Right lobe of liver (tissue), 6 donors: ENCODE results near the gene NSG1. TPM values are rescaled to one million over a fixed set of nuclear protein-coding genes. Genes with fewer than 3 reads are reported as not detected.
"Not testable (repeated sequence)": the region's sequence is repeated elsewhere in the genome, so short reads cannot be mapped to it uniquely, and the experiment has no call there.

Experiments used
- ATAC-seq, 4 donors: fragments of 200-7000 bp; cut with Tn5 transposase; one replicate each; pipeline ENCODE4 v1.9.1; 2020; ENCODE audit warnings: mild to moderate bottlenecking in 4 of 4, moderate library complexity in 4 of 4
- DNase-seq, 3 donors: peaks; one replicate each; pipeline ENCODE4 v3.0.0-alpha.2; 2020
- H3K27ac ChIP-seq, 3 donors: fragments of 200-600 bp; one replicate each; pipeline ENCODE4 v1.8.0; 2022
- H3K27me3 ChIP-seq, 2 donors: fragments of 200-600 bp; one replicate each; pipeline ENCODE4 v1.8.0; 2022
- H3K36me3 ChIP-seq, 4 donors: fragments of 200-600 bp; sonication (generic) in 1 of 4; one replicate each; pipeline versions ENCODE4 v1.5.1 to v1.8.0; 2017 to 2022; ENCODE audit warnings: control low read depth in 1 of 4
- H3K4me1 ChIP-seq, 4 donors: fragments of 200-600 bp; sonication (generic) in 1 of 4; one replicate each; pipeline versions ENCODE4 v1.5.1 to v1.8.0; 2017 to 2022; ENCODE audit warnings: control low read depth in 1 of 4
- H3K4me3 ChIP-seq, 3 donors: fragments of 200-600 bp; one replicate each; pipeline ENCODE4 v1.8.0; 2022
- H3K9me3 ChIP-seq, 4 donors: fragments of 200-600 bp; sonication (generic) in 1 of 4; one replicate each; pipeline versions ENCODE4 v1.5.1 to v1.8.0; 2017 to 2022; ENCODE audit warnings: control low read depth in 1 of 4
- POLR2A ChIP-seq: fragments of 450-650 bp; IDR thresholded peaks from one replicate; pipeline ENCODE4 v1.6.1; 2017; ENCODE audit warnings: antibody characterized with exemption, mild to moderate bottlenecking
- WGBS: methylation state at CpG from one replicate; pipeline ENCODE4 v1.1.6; 2018; ENCODE audit warnings: low coverage, low lambda C conversion rate; ENCODE audit not compliant: insufficient coverage; ENCODE audit errors: missing lambda C conversion rate; 5-methylcytosine and 5-hydroxymethylcytosine counted together
- intact Hi-C, 2 donors: fragments of 100-400 bp; cut with DNase I; formaldehyde crosslinking; loops; one replicate each; pipeline versions ENCODE4 v1.11.2 to v1.14.1; 2022
- total RNA-seq, 6 experiments: library from RNA; depleted of rRNA in 2 of 6; stranded (reverse); fragments of >200 nt in 2 of 6; fragmentation: NEBNext Ultra II Directional in 3 of 6; extraction: Animal tissue kit (Norgen Biotek cat#: 25700) in 3 of 6; gene quantifications; one replicate each; pipeline versions ENCODE4 v1.1.0 to v1.2.4, GENCODE V29; 2016 to 2023
- TF ChIP-seq, protein P1 (sequence below), 4 donors: fragments of 200-600 bp in 3 of 4; fragments of 450-650 bp in 1 of 4; IDR thresholded peaks; one replicate each; pipeline versions ENCODE4 v1.5.1 to v1.8.0; 2016 to 2022; ENCODE audit warnings: antibody characterized with exemption in 4 of 4, mild to moderate bottlenecking in 2 of 4
- donor health status: DM: no; HTN: yes; CAD: no.
- donor health status: DM: no; HTN: no; CAD: no.
- donor health status: DM: no; HTN: no; CAD: no.
- donor health status: DM: no; HTN: yes; CAD: no.
- donor health status: DM: no; HTN: yes; CAD: no.

Gene NSG1
- total RNA-seq, 6 experiments from 2014 or later = 0.22 to 0.29 TPM; not detected in 4

DNA sequence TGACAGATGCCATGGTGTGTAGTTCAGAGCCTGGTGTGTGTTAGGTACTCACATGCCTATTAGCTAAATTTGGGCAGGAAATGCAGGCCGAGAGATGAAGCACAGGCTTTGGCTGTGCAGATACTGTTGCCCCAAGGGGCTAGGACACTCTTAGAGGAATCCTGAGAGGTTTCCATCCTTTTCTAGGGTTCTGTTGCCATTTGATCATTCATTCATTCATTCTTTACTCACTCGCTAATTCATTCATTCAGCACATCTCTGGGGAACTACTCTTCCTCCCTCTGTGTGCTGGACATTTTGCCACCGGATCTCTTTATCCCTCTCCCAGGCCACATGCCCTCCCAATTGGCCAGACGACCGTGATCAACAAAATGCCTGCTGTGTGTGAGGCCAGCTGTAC lies 43.9 kb upstream of the NSG1 start:
- no peaks in the 10 kb centered on the region for H3K36me3 ChIP-seq
- TF ChIP-seq, protein P1, sequence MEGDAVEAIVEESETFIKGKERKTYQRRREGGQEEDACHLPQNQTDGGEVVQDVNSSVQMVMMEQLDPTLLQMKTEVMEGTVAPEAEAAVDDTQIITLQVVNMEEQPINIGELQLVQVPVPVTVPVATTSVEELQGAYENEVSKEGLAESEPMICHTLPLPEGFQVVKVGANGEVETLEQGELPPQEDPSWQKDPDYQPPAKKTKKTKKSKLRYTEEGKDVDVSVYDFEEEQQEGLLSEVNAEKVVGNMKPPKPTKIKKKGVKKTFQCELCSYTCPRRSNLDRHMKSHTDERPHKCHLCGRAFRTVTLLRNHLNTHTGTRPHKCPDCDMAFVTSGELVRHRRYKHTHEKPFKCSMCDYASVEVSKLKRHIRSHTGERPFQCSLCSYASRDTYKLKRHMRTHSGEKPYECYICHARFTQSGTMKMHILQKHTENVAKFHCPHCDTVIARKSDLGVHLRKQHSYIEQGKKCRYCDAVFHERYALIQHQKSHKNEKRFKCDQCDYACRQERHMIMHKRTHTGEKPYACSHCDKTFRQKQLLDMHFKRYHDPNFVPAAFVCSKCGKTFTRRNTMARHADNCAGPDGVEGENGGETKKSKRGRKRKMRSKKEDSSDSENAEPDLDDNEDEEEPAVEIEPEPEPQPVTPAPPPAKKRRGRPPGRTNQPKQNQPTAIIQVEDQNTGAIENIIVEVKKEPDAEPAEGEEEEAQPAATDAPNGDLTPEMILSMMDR (IDR thresholded peaks at IDR 0.05) = no peak
- no peak for TF ChIP-seq POLR2A
- intact Hi-C loops = no loop called here
- H3K27me3 ChIP-seq = no peaks in the 10 kb centered on the region
- no peak overlapping the region for H3K27ac ChIP-seq
- no peak for ATAC-seq
- H3K4me3 ChIP-seq = no peak overlapping the region
- DNase-seq = no peak
- 80% methylated on average over 4 of the region's 5 CpGs for WGBS
- H3K9me3 ChIP-seq = no peaks in the 10 kb centered on the region
- no peaks in the 10 kb centered on the region for H3K4me1 ChIP-seq

DNA sequence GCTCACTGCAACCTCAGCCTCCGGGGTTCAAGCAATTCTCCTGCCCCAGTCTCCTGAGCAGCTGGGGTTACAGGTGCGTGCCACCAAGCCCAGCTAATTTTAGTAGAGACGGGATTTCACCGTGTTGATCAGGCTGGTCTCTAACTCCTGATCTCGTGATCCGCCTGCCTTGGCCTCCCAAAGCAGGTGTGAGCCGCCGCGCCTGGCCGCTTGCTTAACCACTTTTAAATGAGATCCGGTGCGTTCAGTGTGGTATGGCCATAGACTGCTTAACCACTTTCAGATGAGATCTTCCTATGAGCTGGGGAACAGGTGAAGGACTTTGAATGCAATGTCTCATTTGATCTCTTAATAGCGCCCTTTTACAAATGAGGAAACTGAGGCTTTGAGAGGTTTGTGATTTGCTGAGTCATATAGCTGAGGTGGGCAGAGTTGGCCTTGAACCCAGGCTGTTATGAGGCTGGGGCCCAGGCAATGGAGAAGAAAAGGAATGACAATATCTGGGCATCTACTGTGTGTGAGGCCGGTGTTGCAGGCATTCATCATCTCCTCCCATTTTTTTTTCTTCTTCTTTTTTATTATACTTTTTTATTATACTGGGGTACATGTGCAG lies 41.9 kb upstream of the NSG1 start:
- Histone ChIP-seq H3K27me3 (no peaks in the 10 kb centered on the region), H3K27ac (no peak overlapping the region), H3K9me3 (no peaks in the 10 kb centered on the region), H3K4me3 (no peak overlapping the region), H3K36me3 (no peaks in the 10 kb centered on the region), H3K4me1 (no peaks in the 10 kb centered on the region)
- TF ChIP-seq POLR2A = no peak
- TF ChIP-seq, protein P1 (IDR thresholded peaks at IDR 0.05) = no peak
- 57% methylated on average over 4 of the region's 14 CpGs for WGBS
- intact Hi-C loops = no loop called here
- ATAC-seq (no peak), DNase-seq (no peak)

DNA sequence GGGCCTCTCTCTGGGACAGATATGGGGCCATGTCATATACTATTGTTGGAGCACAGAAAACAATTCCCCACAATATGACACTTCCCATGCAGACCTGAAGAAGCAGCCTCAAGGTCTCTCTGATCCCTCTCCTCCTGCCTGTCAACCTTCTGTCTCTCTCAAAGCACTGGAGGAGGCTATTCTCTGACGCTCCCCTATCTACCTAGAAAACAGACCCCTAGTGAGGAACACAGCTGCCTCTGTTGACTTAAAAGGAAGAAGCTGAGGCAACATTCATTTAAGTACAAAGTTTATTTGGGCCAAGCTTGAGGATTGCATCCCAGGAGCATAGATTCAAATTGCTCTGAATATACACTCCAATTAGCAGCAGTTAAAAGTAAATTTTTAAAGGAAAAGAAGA lies 39.3 kb upstream of the NSG1 start:
- no peak overlapping the region for H3K27ac ChIP-seq
- H3K4me1 ChIP-seq = no peaks in the 10 kb centered on the region
- TF ChIP-seq, protein P1 (IDR thresholded peaks at IDR 0.05) = no peak
- no peak for TF ChIP-seq POLR2A
- no peaks in the 10 kb centered on the region for H3K27me3 ChIP-seq
- no peak overlapping the region for H3K4me3 ChIP-seq
- no peaks in the 10 kb centered on the region for H3K36me3 ChIP-seq
- no peak for DNase-seq
- 67% methylated on average over 1 of the region's 1 CpG for WGBS
- ATAC-seq = no peak
- intact Hi-C loops = no loop called here
- H3K9me3 ChIP-seq = no peaks in the 10 kb centered on the region

DNA sequence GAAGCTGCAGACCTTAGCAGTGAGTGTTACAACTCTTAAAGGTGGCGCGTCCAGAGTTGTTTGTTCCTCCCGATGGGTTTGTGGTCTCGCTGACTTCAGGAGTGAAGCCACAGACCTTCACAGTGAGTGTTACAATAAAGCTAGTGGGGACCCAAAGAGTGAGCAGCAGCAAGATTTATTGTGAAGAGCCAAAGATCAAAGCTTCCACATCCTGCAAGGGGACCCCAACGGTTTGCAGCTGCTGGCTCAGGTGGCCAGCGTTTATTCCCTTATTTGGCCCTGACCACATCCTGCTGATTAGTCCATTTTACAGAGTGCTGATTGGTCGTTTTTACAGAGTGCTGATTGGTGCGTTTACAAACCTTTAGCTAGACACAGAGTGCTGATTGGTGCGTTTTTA lies 38.3 kb upstream of the NSG1 start:
- H3K36me3 ChIP-seq, H3K27ac ChIP-seq, ATAC-seq, H3K4me3 ChIP-seq, DNase-seq, intact Hi-C loops, H3K27me3 ChIP-seq, H3K9me3 ChIP-seq, H3K4me1 ChIP-seq: not testable (repeated sequence)
- 63% methylated on average over 7 of the region's 9 CpGs for WGBS

DNA sequence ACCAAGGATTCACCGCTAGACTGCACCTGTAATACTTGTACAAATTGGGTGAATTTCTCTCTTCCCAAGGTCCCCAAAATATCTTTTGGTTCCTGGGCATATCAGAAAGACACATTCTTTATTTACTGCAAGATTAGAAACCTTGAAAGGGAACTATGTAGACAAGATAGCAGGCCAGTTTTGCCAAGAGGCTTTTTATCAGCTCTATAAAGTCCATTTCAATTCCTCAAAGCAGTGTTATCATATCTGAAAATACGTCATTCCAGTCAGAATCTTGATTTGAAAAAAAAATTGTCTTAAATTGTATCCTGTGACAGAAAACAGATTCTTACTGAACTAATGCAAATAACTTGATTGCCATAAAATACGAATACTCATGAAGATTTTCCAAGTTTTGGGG lies 37.0 kb upstream of the NSG1 start:
- DNase-seq = no peak
- H3K27ac ChIP-seq = no peak overlapping the region
- H3K27me3 ChIP-seq = no peaks in the 10 kb centered on the region
- H3K36me3 ChIP-seq = no peaks in the 10 kb centered on the region
- intact Hi-C loops = no loop called here
- no peak for TF ChIP-seq POLR2A
- TF ChIP-seq, protein P1 (IDR thresholded peaks at IDR 0.05) = no peak
- 76% methylated on average over 3 of the region's 3 CpGs for WGBS
- H3K4me3 ChIP-seq = no peak overlapping the region
- no peaks in the 10 kb centered on the region for H3K4me1 ChIP-seq
- ATAC-seq = no peak
- no peaks in the 10 kb centered on the region for H3K9me3 ChIP-seq
